ENCODE data around the gene DLGAP1.
"Not testable (repeated sequence)": the region's sequence is repeated elsewhere in the genome, so short reads cannot be mapped to it uniquely, and the experiment has no call there.

The DLGAP1 gene

DNA sequence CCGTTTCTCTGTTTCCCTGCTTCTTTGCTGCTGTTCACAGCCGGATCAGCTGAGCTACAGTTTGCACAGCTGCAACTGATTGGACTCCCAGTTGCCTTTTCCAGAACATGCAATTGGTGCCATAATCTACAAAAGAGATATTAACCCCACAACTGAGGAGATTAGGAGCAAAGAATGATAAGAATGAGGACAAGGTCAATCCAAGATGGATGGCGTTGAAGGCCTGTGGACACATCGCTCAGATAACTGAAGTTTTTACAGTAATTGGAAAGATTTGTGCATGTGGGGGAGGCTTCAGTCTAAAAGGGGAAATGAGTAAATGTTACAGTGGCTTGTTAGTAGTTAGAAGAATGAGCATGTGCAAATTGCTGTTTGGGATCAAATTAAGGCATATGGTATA lies 741.9 kb downstream of the DLGAP1 start:
- no peak for DNase-seq (ENCODE audit: low spot score)
- H3K36me3 Mint-ChIP-seq (ENCODE audit: low read depth): no peaks in the 10 kb centered on the region
- H3K4me1 Mint-ChIP-seq (ENCODE audit: low read depth): no peaks in the 10 kb centered on the region
- no peaks in the 10 kb centered on the region for H3K9me3 Mint-ChIP-seq
- H3K4me3 Mint-ChIP-seq: no peak overlapping the region
- H3K27ac Mint-ChIP-seq: no peak overlapping the region
- H3K27me3 Mint-ChIP-seq (ENCODE audit: low read depth): peaks cover 4% of the 10 kb centered on the region

DNA sequence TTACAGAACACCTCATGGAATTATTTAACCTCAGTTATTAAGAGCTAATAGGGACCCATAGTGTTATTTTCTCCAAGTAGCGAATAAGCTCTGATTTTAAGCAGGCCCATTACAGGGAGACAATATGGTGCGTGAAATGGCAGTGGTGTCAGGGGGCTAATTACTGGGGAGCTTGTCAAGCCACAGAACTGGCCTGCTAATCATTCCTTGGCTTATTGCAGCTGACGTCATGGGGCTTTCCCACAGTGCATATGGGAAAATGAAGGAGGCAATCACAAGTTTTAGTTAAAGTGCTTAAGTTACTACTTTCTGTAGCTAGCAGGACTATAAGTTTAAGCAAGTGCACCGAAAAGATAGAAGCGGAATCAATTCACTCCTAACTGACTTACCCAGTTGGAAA lies 742.6 kb downstream of the DLGAP1 start:
- Mint-ChIP-seq H3K9me3 (no peaks in the 10 kb centered on the region), H3K4me3 (no peak overlapping the region), H3K36me3 (ENCODE audit: low read depth) (no peaks in the 10 kb centered on the region), H3K4me1 (ENCODE audit: low read depth) (no peaks in the 10 kb centered on the region), H3K27me3 (ENCODE audit: low read depth) (peaks cover 4% of the 10 kb centered on the region), H3K27ac (no peak overlapping the region)
- no peak for DNase-seq (ENCODE audit: low spot score)

- H3K36me3 Mint-ChIP-seq (ENCODE audit: low read depth): no peaks in the 10 kb centered on the region
- no peak overlapping the region for H3K27ac Mint-ChIP-seq
- H3K27me3 Mint-ChIP-seq (ENCODE audit: low read depth): peaks cover 4% of the 10 kb centered on the region
- no peaks in the 10 kb centered on the region for H3K9me3 Mint-ChIP-seq
- H3K4me3 Mint-ChIP-seq: no peak overlapping the region
- no peak for DNase-seq (ENCODE audit: low spot score)
- H3K4me1 Mint-ChIP-seq (ENCODE audit: low read depth): no peaks in the 10 kb centered on the region
Observed at GRCh38 chr18:3710712-3711301, 744.3 kb downstream of the DLGAP1 start.

- H3K4me1 Mint-ChIP-seq (ENCODE audit: low read depth): no peaks in the 10 kb centered on the region
- H3K27me3 Mint-ChIP-seq (ENCODE audit: low read depth): peaks cover 2% of the 10 kb centered on the region
- DNase-seq (ENCODE audit: low spot score): no peak
- no peak overlapping the region for H3K27ac Mint-ChIP-seq
- no peak overlapping the region for H3K4me3 Mint-ChIP-seq
- no peaks in the 10 kb centered on the region for H3K36me3 Mint-ChIP-seq (ENCODE audit: low read depth)
- H3K9me3 Mint-ChIP-seq: no peaks in the 10 kb centered on the region
Observed at GRCh38 chr18:3709205-3709604, 745.9 kb downstream of the DLGAP1 start.

- Mint-ChIP-seq H3K4me1 (ENCODE audit: low read depth) (no peaks in the 10 kb centered on the region), H3K27me3 (ENCODE audit: low read depth) (peaks cover 7% of the 10 kb centered on the region), H3K36me3 (ENCODE audit: low read depth) (no peaks in the 10 kb centered on the region), H3K9me3 (no peaks in the 10 kb centered on the region), H3K27ac (no peak overlapping the region), H3K4me3 (no peak overlapping the region)
- no peak for DNase-seq (ENCODE audit: low spot score)
Observed at GRCh38 chr18:3706279-3707097, 748.6 kb downstream of the DLGAP1 start.

DNA sequence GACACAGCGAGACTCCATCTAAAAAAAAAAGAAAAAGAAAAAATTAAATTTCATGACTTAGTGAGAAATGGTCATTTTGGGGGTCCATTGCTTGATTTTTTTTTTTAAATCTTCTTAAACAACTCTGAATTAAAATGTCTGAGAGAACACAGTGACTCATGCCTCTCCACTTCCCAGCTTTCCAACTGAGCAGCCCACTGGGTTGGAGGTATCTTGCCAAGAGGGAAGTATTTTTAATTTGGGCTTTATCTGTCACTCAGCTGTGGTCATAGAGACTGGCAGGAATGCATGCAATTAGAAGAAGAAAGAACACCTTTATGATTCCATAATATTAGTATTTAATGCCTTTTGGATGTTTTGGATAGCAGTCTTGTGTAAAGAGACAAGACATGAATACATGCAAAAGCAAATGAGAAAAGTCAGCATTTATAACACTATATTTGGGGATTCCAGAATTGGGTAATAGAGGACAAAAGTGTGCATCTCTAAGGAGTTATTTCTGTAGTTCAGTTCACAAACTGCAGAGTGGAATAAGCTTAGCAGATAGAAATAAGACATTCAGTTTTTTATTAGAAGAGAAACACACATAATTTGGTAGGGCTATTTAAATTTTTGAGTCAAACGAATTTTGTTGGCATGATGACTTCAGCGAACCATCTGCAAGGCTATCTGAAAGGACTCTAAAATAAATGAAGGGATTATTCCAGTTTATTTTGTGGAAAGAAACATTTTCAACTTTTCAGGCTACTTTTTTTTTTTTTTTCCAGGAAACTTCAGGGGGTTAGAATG lies 750.4 kb downstream of the DLGAP1 start:
- no peak for DNase-seq (ENCODE audit: low spot score)
- Mint-ChIP-seq H3K27ac (no peak overlapping the region), H3K36me3 (ENCODE audit: low read depth) (no peaks in the 10 kb centered on the region), H3K9me3 (no peaks in the 10 kb centered on the region), H3K27me3 (ENCODE audit: low read depth) (peaks cover 5% of the 10 kb centered on the region), H3K4me1 (ENCODE audit: low read depth) (no peaks in the 10 kb centered on the region), H3K4me3 (no peak overlapping the region)

DNA sequence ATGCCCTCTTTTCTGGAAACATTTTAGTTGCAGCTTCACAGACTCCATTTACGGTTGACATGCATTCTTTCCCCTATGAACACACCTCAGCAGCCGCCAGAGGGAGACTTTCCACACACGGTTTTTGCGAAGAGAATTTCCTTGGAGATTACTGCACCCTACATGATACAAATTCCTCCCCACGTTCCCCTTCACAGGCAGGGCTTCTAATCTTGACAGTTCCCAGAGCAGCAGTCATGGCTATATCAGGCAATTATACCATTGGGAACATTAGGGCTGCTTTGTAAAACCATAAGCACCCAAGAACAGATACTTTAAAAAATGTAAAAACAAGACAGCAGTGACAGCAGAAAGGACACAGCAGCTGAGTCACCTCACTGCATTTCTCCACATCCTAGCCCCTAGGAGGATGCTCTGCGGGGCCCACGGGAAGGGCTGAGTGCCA lies 751.4 kb downstream of the DLGAP1 start:
- no peak for DNase-seq (ENCODE audit: low spot score)
- Mint-ChIP-seq H3K27ac (no peak overlapping the region), H3K27me3 (ENCODE audit: low read depth) (peaks cover 9% of the 10 kb centered on the region), H3K4me1 (ENCODE audit: low read depth) (no peaks in the 10 kb centered on the region), H3K9me3 (no peaks in the 10 kb centered on the region), H3K36me3 (ENCODE audit: low read depth) (no peaks in the 10 kb centered on the region), H3K4me3 (no peak overlapping the region)

GRCh38 chr18:3699707-3700567 lies 755.2 kb downstream of the DLGAP1 start:
- H3K4me3 Mint-ChIP-seq; H3K9me3 Mint-ChIP-seq; DNase-seq (ENCODE audit: low spot score); H3K36me3 Mint-ChIP-seq (ENCODE audit: low read depth); H3K27ac Mint-ChIP-seq; H3K4me1 Mint-ChIP-seq (ENCODE audit: low read depth): not testable (repeated sequence)
- H3K27me3 Mint-ChIP-seq (ENCODE audit: low read depth): peaks cover 25% of the 10 kb centered on the region

DNA sequence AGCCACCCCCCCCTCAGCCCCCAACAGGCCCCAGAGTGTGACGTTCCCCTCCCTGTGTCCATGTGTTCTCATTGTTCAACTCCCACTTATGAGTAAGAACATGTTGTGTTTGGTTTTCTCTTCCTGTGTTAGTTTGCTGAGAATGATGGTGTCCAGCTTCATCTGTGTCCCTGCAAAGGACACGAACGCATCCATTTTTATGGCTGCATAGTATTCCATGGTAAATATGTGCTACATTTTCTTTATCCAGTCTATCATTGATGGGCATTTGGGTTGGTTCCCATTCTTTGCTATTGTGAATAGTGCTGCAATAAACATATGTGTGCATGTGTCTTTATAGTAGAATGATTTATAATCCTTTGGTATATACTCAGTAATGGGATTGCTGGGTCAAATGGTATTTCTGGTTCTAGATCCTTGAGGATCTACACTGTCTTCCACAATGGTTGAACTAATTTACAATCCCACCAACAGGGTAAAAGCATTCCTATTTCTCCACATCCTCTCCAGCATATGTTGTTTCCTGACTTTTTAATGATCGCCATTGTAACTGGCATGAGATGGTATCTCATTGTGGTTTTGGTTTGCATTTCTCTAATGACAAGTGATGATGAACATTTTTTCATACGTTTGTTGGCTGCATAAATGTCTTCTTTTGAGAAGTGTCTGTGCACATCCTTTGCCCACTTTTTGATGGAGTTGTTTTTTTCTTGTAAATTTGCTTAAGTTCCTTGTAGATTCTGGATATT lies 760.9 kb downstream of the DLGAP1 start:
- not testable (repeated sequence) for H3K27ac Mint-ChIP-seq; H3K36me3 Mint-ChIP-seq (ENCODE audit: low read depth); H3K9me3 Mint-ChIP-seq; DNase-seq (ENCODE audit: low spot score); H3K4me1 Mint-ChIP-seq (ENCODE audit: low read depth); H3K4me3 Mint-ChIP-seq
- H3K27me3 Mint-ChIP-seq (ENCODE audit: low read depth): peaks cover 16% of the 10 kb centered on the region

DNA sequence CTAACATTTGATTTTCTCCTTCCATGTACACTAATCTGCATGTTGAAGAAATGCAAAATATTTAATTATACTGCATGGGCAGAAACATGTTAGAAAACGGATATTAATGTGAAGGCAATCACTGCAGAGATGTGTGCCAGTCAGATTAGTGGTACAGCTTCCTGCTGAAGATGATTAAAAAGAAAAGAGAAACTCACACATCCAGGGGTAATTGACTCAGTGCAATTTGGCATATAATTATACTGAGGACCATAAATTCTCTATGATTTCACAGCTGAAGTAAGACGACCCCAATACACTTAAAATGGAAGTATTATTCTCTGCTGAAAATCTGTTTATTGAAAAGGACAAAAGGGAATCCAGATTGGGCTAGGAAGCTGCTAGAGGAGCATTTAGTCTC lies 761.7 kb downstream of the DLGAP1 start:
- Mint-ChIP-seq H3K4me3 (no peak overlapping the region), H3K27ac (no peak overlapping the region), H3K4me1 (ENCODE audit: low read depth) (no peaks in the 10 kb centered on the region), H3K36me3 (ENCODE audit: low read depth) (no peaks in the 10 kb centered on the region), H3K27me3 (ENCODE audit: low read depth) (peaks cover 16% of the 10 kb centered on the region), H3K9me3 (no peaks in the 10 kb centered on the region)
- no peak for DNase-seq (ENCODE audit: low spot score)

DNA sequence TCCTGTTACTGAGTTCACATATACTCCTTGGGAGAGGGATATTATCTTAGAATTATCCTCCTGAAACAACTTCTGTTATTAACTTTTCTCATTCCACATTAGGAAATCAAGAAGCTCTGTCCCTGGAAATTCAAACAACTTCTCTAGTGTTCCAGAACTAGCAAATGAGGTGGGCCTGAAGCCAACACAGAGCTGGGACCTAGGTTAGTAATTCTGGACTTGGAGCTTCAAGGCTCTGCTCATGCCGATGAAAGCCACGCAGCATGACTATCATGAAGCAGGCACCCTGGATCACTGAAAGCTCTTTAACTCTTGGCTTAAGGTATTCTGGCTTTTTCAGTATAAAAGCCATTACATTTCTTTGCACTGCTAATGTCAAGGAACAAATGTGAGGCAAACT lies 762.4 kb downstream of the DLGAP1 start:
- H3K4me3 Mint-ChIP-seq: no peak overlapping the region
- no peak overlapping the region for H3K27ac Mint-ChIP-seq

GRCh38 chr18:3692113-3692621 lies 762.9 kb downstream of the DLGAP1 start:
- Mint-ChIP-seq H3K9me3 (no peaks in the 10 kb centered on the region), H3K4me3 (no peak overlapping the region), H3K36me3 (ENCODE audit: low read depth) (no peaks in the 10 kb centered on the region), H3K27me3 (ENCODE audit: low read depth) (peaks cover 9% of the 10 kb centered on the region), H3K27ac (no peak overlapping the region), H3K4me1 (ENCODE audit: low read depth) (no peaks in the 10 kb centered on the region)
- no peak for DNase-seq (ENCODE audit: low spot score)

More for the DNA sequence above, 762.4 kb downstream of the DLGAP1 start:
- Mint-ChIP-seq H3K27me3 (ENCODE audit: low read depth) (peaks cover 12% of the 10 kb centered on the region), H3K36me3 (ENCODE audit: low read depth) (no peaks in the 10 kb centered on the region), H3K9me3 (no peaks in the 10 kb centered on the region), H3K4me1 (ENCODE audit: low read depth) (no peaks in the 10 kb centered on the region)
- no peak for DNase-seq (ENCODE audit: low spot score)

- Mint-ChIP-seq H3K9me3 (no peaks in the 10 kb centered on the region), H3K36me3 (ENCODE audit: low read depth) (no peaks in the 10 kb centered on the region), H3K4me1 (ENCODE audit: low read depth) (no peaks in the 10 kb centered on the region), H3K27ac (no peak overlapping the region), H3K4me3 (no peak overlapping the region), H3K27me3 (ENCODE audit: low read depth) (peaks cover 4% of the 10 kb centered on the region)
- no peak for DNase-seq (ENCODE audit: low spot score)
Observed at GRCh38 chr18:3691705-3692104, 763.4 kb downstream of the DLGAP1 start.
